GM19239 (cell line): ENCODE results near the gene DLX3.
"Not testable (repeated sequence)": the region's sequence is repeated elsewhere in the genome, so short reads cannot be mapped to it uniquely, and the experiment has no call there.

Experiments used
- DNase-seq: peaks from one replicate; pipeline ENCODE4 v3.0.0; 2011; ENCODE audit warnings: low spot score; ENCODE audit not compliant: insufficient read length
- FAIRE-seq: peaks from 2 replicates; lab custom pipeline; 2011; peaks lifted over from hg19 to GRCh38; lab: Jason Lieb, UNC

Gene DLX3

DNA sequence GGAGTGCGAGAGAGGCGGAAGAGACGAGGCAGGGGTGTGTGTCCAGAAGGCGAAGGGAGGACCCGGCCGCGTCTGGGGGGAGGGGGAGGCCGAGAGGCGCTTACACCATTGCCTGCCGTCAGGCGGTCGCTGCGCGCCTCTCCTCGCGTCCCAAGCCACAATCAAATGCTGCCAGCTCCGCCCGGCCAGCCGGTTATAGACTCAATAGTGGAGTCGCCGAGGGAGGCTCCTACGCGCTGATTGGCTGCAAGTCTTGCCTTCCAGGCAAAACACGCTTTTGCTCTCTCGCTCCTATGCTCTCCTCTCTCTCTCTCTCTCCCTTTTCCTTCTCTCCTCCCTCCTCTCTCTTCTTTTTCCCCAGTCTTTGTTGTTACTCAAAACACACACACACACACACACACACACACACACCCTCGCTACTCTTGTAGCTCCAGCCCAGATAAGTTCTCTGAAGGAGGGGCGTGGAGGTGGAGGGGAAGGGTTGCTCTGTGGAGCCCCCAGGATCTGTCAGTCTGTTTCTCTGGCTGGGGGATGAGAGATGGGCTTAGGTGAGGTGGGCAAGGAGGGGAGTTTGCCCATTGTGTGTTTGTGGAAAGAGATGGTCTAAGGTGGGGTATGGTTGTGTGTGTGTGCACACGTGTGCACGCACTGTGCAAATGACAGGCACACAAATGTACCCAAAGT, at the start of gene DLX3:
Gene DLX3 (minus strand): TSS at position 170 of the 684 bp plus-strand sequence. CDS start 226 bp downstream, outside the sequence.
- FAIRE-seq (no peak), DNase-seq (no peak)

DNA sequence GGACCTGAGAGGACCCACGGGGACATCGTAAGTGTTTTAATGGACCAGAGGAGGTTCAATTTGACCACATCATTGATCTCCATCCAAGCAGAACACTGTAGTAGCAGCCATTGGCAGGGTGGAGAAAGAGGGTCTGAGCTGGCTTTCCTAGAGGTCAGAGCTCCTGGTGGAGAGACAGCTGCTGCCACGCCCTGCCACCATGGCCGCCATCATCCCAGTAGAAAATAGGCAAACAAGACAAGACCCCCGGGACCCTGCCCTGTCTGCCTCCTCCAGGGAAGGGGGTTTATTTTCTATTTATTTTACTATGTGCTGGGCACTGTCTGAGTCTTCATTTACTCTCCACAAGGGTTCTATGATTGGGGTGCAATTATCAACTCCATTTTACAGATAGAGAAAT, 49.5 kb upstream of the DLX3 start:
- FAIRE-seq (no peak), DNase-seq (no peak)

GRCh38 chr17:50043290-50044148, 48.5 kb upstream of the DLX3 start:
- no peak for DNase-seq
- FAIRE-seq: no peak

- no peak for DNase-seq
- FAIRE-seq: no peak
Measured at GRCh38 chr17:50042211-50042610, 47.2 kb upstream of the DLX3 start.

DNA sequence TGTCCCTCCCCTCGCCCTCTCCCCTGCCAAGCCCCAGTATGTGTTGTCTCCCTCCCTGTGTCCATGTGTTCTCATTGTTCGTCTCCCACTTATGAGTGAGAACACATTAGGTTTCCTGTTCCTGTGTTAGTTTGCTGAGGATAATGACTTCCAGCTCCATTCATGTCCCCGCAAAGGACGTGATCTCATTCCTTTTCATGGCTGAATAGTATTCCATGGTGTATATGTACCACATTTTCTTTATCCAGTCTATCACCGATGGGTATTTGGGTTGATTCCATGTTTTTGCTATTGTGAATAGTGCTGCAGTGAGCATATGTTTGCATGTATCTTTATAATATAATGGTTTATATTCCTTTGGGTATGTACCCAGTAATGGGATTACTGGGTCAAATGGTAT, 45.5 kb upstream of the DLX3 start:
- DNase-seq, FAIRE-seq: not testable (repeated sequence)

DNA sequence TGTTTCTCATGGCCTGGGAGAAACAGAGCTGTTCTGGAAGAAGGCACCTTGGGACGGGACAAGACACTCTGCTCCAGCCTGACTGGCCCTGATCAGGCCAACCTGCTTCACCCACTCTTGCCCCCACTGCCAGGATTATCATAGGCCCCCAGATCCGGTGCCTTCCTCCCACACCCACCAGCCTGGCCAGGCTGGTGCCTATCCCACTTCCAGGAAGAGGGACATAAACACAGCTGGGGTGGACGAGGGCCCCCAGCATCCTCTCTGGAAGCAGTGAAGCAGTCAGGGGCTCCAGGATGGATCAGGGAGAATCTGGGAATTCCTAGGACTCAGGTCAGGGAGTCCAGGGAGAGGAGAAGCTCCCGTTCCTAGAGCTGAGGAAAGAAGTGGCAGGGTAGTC, 44.0 kb upstream of the DLX3 start:
- FAIRE-seq (no peak), DNase-seq (no peak)

DNA sequence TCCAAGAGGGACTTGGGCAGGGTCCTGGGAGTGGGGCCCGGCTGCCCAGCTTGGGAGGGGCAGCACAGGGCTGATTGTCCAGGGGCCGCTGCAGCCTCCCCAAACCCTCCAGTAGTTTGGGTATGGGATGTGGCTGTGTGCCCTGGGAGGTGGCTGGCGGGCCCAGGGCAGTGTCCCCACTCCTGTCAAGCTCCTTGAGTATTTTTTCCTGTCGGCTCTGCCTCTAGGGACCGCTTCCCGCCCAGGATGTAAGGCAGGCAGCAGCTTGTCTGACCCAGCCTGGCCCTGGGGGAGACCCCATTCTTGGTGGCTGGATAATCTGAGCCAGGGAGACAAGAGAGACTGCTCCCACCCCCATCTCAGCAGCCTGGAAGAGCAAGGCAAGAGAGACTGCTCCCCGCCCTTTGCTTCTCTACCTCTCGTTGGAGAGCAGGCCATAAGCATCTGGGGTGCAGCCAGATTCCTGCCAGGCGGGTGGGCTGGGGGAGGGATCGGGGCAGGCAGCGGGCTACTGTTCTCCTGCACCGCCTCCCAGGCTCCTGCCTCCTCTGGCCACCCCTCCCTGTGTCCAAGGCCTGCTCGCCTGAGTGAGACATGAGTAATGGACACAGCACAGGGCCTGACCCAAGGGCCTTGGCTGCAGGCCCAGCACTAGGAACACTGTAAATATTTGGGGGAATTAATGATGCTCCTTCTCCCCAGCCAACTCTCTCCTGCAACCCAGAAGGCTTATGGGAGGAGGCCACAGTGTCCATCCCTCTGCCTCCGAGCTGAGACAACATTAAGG, 42.5 kb upstream of the DLX3 start:
- no peak for FAIRE-seq

GRCh38 chr17:50036455-50037261, 41.6 kb upstream of the DLX3 start:
- FAIRE-seq (no peak), DNase-seq (no peak)

More for the DNA sequence above, 42.5 kb upstream of the DLX3 start:
- DNase-seq: no peak

- FAIRE-seq (no peak), DNase-seq (no peak)
Measured at GRCh38 chr17:50035945-50036344, 40.9 kb upstream of the DLX3 start.

DNA sequence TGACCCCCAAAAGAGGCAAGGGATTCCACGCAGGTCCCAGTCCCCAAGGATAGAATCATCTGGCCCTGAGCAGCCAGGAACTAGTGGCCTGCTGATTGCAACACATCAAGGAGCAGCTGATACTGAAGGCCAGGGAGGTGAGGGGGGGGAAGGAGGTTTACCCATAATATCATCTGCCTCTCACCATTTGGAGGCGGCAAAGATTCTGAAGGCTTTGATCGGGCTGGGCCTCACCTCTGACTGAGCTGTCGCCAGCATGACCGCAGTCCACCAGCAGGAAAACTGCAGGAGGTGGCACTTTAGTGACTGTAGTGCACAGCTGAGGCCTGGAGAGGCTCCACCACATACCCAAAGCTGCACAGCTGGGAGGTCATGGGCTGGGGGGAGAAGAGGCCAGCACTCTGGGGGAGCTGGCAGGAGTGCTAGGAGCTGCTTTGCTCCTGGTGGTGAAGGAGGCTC, 40.4 kb upstream of the DLX3 start:
- no peak for FAIRE-seq

DNA sequence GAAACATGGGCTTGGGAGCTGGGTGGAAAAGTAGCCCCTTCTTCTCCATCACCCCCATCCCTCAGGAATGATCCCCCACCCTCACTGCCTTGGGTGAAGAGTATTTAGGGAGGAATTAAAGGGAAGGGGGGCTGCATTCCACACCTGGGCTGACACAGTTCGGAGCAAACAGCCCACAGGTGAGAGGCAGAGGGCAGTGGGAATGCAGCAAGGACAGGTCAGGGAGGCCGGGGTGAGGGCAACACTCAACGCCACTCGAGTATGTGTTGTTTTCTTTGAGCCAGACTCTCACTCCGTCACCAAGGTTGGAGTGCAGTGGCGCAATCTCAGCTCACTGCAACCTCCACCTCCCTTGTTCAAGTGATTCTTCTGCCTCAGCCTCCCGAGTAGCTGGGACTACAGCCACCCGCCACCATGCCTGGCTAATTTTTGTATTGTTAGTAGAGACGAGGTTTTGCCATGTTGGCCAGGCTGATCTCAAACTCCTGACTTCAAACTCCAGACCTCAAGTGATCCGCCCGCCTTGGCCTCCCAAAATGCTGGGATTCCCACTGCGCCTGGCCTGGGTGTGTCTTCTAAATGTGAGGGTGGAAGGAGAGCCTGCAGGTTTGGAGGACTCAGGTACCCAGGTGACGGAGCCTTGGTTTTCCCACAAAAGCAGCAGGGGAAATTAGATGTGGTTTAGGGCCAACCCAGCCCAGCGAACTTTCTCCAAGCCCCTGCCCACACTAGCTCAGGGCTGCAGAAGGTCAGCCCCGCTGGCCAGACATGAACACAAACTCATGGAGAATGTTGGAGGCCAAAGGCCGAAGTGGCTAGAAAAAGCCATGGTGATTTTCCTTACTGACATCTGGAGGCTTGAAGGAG, 39.7 kb upstream of the DLX3 start:
- FAIRE-seq (no peak), DNase-seq (no peak)

More for the DNA sequence above, 40.4 kb upstream of the DLX3 start:
- DNase-seq: no peak

DNA sequence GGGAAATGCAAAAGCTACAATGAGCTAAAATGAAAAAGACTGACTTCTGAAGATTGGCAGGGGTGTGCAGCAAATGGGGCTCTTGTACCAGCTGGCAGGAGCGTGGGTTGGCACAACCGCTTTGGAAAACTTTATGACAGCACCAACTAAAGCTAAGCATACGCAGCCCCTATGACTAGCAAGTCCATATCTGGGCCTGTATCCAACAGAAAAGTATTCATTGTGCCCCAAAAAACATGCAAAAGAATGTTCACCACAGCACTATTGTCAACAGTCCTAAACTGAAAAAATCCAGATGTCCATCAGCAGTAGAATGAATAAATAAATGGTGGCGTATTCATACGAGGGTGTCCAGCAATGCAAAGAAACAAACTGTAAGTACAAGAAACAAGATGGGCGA, 38.3 kb upstream of the DLX3 start:
- FAIRE-seq: no peak
- DNase-seq: no peak

- FAIRE-seq (no peak), DNase-seq (no peak)
Measured at GRCh38 chr17:50029185-50029584, 34.2 kb upstream of the DLX3 start.

DNA sequence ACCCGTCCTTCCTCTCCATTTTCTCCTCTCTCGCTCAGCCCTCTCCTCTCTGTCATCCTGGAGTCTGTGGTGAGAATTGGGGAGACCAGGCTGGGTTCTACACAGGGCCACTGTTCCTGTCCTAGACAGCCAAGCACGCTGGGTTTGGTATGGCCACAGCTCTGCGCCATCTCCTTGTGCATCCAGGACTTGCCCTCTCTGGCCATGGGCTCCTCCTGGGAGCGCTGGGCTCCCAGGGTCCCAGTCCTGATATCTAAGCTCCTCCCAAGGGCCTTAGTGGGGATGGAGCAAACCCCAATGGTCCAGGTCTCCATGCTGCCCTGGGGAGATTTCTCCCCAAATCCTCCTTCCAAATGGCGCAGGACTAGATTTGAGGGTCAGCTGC, 33.7 kb upstream of the DLX3 start:
- FAIRE-seq: no peak
- no peak for DNase-seq

- no peak for FAIRE-seq
Measured at GRCh38 chr17:50027881-50028735, 33.1 kb upstream of the DLX3 start.

DNA sequence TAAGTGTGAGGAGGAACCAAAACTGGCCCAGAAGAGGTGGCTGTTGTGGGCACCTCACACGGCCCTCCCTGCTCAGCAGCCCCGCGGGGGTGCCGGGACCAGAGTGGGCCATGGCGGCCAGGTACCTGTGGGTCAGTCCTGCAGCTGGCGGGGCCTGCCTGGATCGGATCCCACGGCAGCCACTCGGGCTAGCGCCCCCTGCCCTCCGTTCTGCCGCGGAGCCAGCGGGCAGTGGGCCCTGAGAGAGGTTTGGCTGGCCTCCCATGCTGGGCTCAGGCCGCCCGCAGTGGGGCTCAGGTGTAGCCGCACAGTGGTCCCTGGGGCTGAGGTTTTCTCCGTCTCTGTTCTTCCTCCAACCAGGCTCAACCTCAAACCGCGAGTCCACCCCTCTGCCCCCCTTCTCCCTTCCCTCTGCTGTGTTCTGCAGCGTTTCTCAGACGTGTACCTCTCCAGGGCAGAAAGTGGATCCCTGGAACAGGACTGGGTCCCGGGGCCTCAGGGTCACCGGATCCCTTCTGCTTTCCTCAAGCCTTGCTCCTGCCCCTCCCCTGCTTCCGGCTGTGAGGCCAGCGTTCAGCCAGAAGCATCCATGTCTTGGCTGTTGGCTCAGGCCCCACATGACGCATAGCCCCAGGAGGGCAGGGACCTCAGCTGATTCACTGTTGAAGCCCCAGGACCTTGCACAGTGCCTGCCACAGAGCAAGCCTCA, 32.3 kb upstream of the DLX3 start:
- DNase-seq: no peak
- FAIRE-seq: no peak

More at GRCh38 chr17:50027881-50028735, 33.1 kb upstream of the DLX3 start:
- DNase-seq: no peak

- DNase-seq: peak; percentile 73
Measured at GRCh38 chr17:50026837-50027171, 31.8 kb upstream of the DLX3 start.

More at GRCh38 chr17:50026837-50027171, 31.8 kb upstream of the DLX3 start:
- peak; percentile 79 for FAIRE-seq
